Amygdala (tissue), 56 donors: Measurements from ENCODE around the gene IFITM1.
"Not testable (repeated sequence)": the region's sequence is repeated elsewhere in the genome, so short reads cannot be mapped to it uniquely, and the experiment has no call there.

Experiments
- DNase-seq, 56 donors: peaks; one replicate each; lab custom pipeline; 2025; lab: John Stamatoyannopoulos, UW

Gene IFITM1

GRCh38 chr11:360326-361280 is 46.8 kb downstream of the IFITM1 start:
- DNase-seq, result no peak

- no peak for DNase-seq
Measured at GRCh38 chr11:362642-363442, 49.0 kb downstream of the IFITM1 start.

GRCh38 chr11:363443-363805 is 49.6 kb downstream of the IFITM1 start:
- not testable (repeated sequence) for DNase-seq

GRCh38 chr11:363948-364761 is 50.3 kb downstream of the IFITM1 start:
- DNase-seq, result no peak
